ENCODE results near the gene CFAP43.
"Not testable (repeated sequence)": the region's sequence is repeated elsewhere in the genome, so short reads cannot be mapped to it uniquely, and the experiment has no call there.

Gene CFAP43

GRCh38 chr10:104218751-104219150 is 13.4 kb downstream of the CFAP43 start:
- DNase-seq: no peak

GRCh38 chr10:104216631-104217030 is 15.5 kb downstream of the CFAP43 start:
- DNase-seq: no peak

GRCh38 chr10:104209575-104210198 is 22.5 kb downstream of the CFAP43 start:
- peak; percentile 57 for DNase-seq

- DNase-seq: no peak
Observed at GRCh38 chr10:104208730-104209129, 23.4 kb downstream of the CFAP43 start.

- DNase-seq: no peak
Observed at GRCh38 chr10:104202231-104202630, 29.9 kb downstream of the CFAP43 start.

- DNase-seq: no peak
Observed at GRCh38 chr10:104201636-104202035, 30.5 kb downstream of the CFAP43 start.

- no peak for DNase-seq
Observed at GRCh38 chr10:104199567-104199966, 32.6 kb downstream of the CFAP43 start.

- no peak for DNase-seq
Observed at GRCh38 chr10:104197364-104197763, 34.8 kb downstream of the CFAP43 start.

- DNase-seq: no peak
Observed at GRCh38 chr10:104195706-104196105, 36.5 kb downstream of the CFAP43 start.

GRCh38 chr10:104193787-104194186 is 38.4 kb downstream of the CFAP43 start:
- DNase-seq: no peak

- DNase-seq: no peak
Observed at GRCh38 chr10:104190695-104191094, 41.5 kb downstream of the CFAP43 start.

GRCh38 chr10:104183682-104184081 is 48.5 kb downstream of the CFAP43 start:
- no peak for DNase-seq

- DNase-seq: not testable (repeated sequence)
Observed at GRCh38 chr10:104174136-104174535, 58.0 kb downstream of the CFAP43 start.

- DNase-seq: peak; percentile 43
Observed at GRCh38 chr10:104170610-104171254, 61.4 kb downstream of the CFAP43 start.

GRCh38 chr10:104155591-104155990 is 76.6 kb downstream of the CFAP43 start:
- no peak for DNase-seq

- DNase-seq: no peak
Observed at GRCh38 chr10:104151737-104152136, 80.4 kb downstream of the CFAP43 start.

- no peak for DNase-seq
Observed at GRCh38 chr10:104150139-104150538, 82.0 kb downstream of the CFAP43 start.

- no peak for DNase-seq
Observed at GRCh38 chr10:104146882-104147281, 85.3 kb downstream of the CFAP43 start.

GRCh38 chr10:104144931-104145330 is 87.2 kb downstream of the CFAP43 start:
- no peak for DNase-seq

- no peak for DNase-seq
Observed at GRCh38 chr10:104143829-104144228, 88.3 kb downstream of the CFAP43 start.

- no peak for DNase-seq
Observed at GRCh38 chr10:104142081-104142480, 90.1 kb downstream of the CFAP43 start.

GRCh38 chr10:104139221-104139620 is 92.9 kb downstream of the CFAP43 start:
- DNase-seq: no peak

GRCh38 chr10:104138131-104138530 is 94.0 kb downstream of the CFAP43 start:
- no peak for DNase-seq

GRCh38 chr10:104130041-104130440 is 102.1 kb downstream of the CFAP43 start:
- no peak for DNase-seq

- DNase-seq: no peak
Observed at GRCh38 chr10:104128214-104128613, 104.0 kb downstream of the CFAP43 start.
